GM19025 (cell line): ENCODE measurements around the gene RNF125.

Experiments
- ATAC-seq: cut with Tn5 transposase; IDR thresholded peaks from one replicate; pipeline ENCODE4 v1.9.1; 2021; ENCODE audit warnings: mild to moderate bottlenecking, low read depth, moderate library complexity; ENCODE audit not compliant: unreplicated experiment

Gene RNF125

GRCh38 chr18:32021756-32022564 lies 3.3 kb downstream of the RNF125 start:
- no peak for ATAC-seq

- ATAC-seq, result no peak
Observed at GRCh38 chr18:32025744-32026143, 7.1 kb downstream of the RNF125 start.

GRCh38 chr18:32026491-32027086 lies 8.0 kb downstream of the RNF125 start:
- ATAC-seq, result no peak

- ATAC-seq, result no peak
Observed at GRCh38 chr18:32029558-32029957, 10.9 kb downstream of the RNF125 start.

- no peak for ATAC-seq
Observed at GRCh38 chr18:32032609-32033008, 14.0 kb downstream of the RNF125 start.

GRCh38 chr18:32036506-32037180 lies 18.0 kb downstream of the RNF125 start:
- ATAC-seq, result no peak

GRCh38 chr18:32037616-32038015 lies 19.0 kb downstream of the RNF125 start:
- no peak for ATAC-seq

- ATAC-seq, result no peak
Observed at GRCh38 chr18:32040936-32041335, 22.3 kb downstream of the RNF125 start.

- no peak for ATAC-seq
Observed at GRCh38 chr18:32042337-32042736, 23.7 kb downstream of the RNF125 start.

- ATAC-seq, result peak; percentile 61
Observed at GRCh38 chr18:32048507-32049091, 30.0 kb downstream of the RNF125 start.

- no peak for ATAC-seq
Observed at GRCh38 chr18:32049393-32050171, 31.0 kb downstream of the RNF125 start.

GRCh38 chr18:32056613-32057358 lies 38.2 kb downstream of the RNF125 start:
- no peak for ATAC-seq

- ATAC-seq, result no peak
Observed at GRCh38 chr18:32057624-32058165, 39.1 kb downstream of the RNF125 start.

GRCh38 chr18:32060026-32060425 lies 41.4 kb downstream of the RNF125 start:
- ATAC-seq, result no peak

- no peak for ATAC-seq
Observed at GRCh38 chr18:32067375-32068167, 48.9 kb downstream of the RNF125 start.

GRCh38 chr18:32072321-32072720 lies 53.7 kb downstream of the RNF125 start:
- ATAC-seq, result no peak

- ATAC-seq, result no peak
Observed at GRCh38 chr18:32074206-32074605, 55.6 kb downstream of the RNF125 start.

- no peak for ATAC-seq
Observed at GRCh38 chr18:32078845-32079244, 60.2 kb downstream of the RNF125 start.

GRCh38 chr18:32081881-32082280 lies 63.3 kb downstream of the RNF125 start:
- ATAC-seq, result no peak
